A549 (cell line): Measurements from ENCODE around the gene ZC3H13.

Experiments used
- CTCF ChIP-seq: fragments of >200 bp; sonication (Bioruptor Twin); formaldehyde crosslinking; IDR thresholded peaks from 3 replicates; pipeline ENCODE4 v1.5.1; 2016
- HDAC2 ChIP-seq: fragments of 200-600 bp; sonication (generic); IDR thresholded peaks from 2 replicates; pipeline ENCODE4 v1.6.1; 2016
- JUN ChIP-seq, 2 experiments: fragments of >200 bp; sonication (Bioruptor Twin); formaldehyde crosslinking; IDR thresholded peaks; 2 replicates in 1 of 2; 3 replicates in 1 of 2; pipeline ENCODE4 v1.6.1; 2016 to 2017
- KDM1A ChIP-seq: fragments of 200-600 bp; sonication (generic); IDR thresholded peaks from 2 replicates; pipeline ENCODE4 v1.6.1; 2016; ENCODE audit warnings: low read depth, mild to moderate bottlenecking
- MAZ ChIP-seq: fragments of 150-350 bp; IDR thresholded peaks from 2 replicates; pipeline ENCODE4 v1.6.1; 2014; ENCODE audit warnings: antibody characterized with exemption, low read depth, low read length, borderline replicate concordance
- MYC ChIP-seq: IDR thresholded peaks from 2 replicates; pipeline ENCODE4 v1.6.1; 2012; ENCODE audit warnings: mild to moderate bottlenecking, inconsistent platforms, low read length, improper control_type of control experiment, borderline replicate concordance
- NFE2L2 ChIP-seq: fragments of 150-350 bp; conservative IDR thresholded peaks from 2 replicates; pipeline ENCODE4 v1.6.1; 2014; ENCODE audit warnings: low read length
- POLR2A ChIP-seq: IDR thresholded peaks from 2 replicates; pipeline ENCODE4 v1.6.1; 2012; ENCODE audit warnings: mild to moderate bottlenecking, low read length
- RFX5 ChIP-seq: fragments of 450-650 bp; IDR thresholded peaks from 2 replicates; pipeline ENCODE4 v1.7.1; 2014; ENCODE audit warnings: antibody characterized with exemption, mild to moderate bottlenecking, moderate library complexity
- SREBF2 ChIP-seq: fragments of 450-650 bp; IDR thresholded peaks from 2 replicates; pipeline ENCODE4 v1.6.1; 2014; ENCODE audit warnings: mild to moderate bottlenecking, moderate library complexity
- ZFP36 ChIP-seq: fragments of 450-650 bp; IDR thresholded peaks from 2 replicates; pipeline ENCODE4 v1.6.1; 2014; ENCODE audit warnings: borderline replicate concordance; ENCODE audit not compliant: partially characterized antibody
- TF ChIP-seq, protein P1 (sequence below): fragments of 250-450 bp; sonication (Bioruptor Pico); IDR thresholded peaks from 2 replicates; pipeline ENCODE4 v1.5.0; 2021; ENCODE audit warnings: mild to moderate bottlenecking, moderate library complexity, borderline replicate concordance

GRCh38 chr13:45941261-45941660 lies 111.3 kb downstream of the ZC3H13 start:
- TF ChIP-seq SREBF2 (no peak), MAZ (no peak), RFX5 (no peak), CTCF (no peak), POLR2A (no peak), KDM1A (no peak), ZFP36 (no peak), JUN (IDR thresholded peaks at IDR 0.05) (no peak), NFE2L2 (no peak), MYC (no peak), HDAC2 (no peak)
- TF ChIP-seq, protein P1, sequence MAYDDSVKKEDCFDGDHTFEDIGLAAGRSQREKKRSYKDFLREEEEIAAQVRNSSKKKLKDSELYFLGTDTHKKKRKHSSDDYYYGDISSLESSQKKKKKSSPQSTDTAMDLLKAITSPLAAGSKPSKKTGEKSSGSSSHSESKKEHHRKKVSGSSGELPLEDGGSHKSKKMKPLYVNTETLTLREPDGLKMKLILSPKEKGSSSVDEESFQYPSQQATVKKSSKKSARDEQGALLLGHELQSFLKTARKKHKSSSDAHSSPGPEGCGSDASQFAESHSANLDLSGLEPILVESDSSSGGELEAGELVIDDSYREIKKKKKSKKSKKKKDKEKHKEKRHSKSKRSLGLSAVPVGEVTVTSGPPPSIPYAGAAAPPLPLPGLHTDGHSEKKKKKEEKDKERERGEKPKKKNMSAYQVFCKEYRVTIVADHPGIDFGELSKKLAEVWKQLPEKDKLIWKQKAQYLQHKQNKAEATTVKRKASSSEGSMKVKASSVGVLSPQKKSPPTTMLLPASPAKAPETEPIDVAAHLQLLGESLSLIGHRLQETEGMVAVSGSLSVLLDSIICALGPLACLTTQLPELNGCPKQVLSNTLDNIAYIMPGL (CRISPR knock-in tag), result no peak
